Endothelial cell of umbilical vein (primary cell): ENCODE data around the gene NGEF.

Experiments
- EZH2 ChIP-seq: IDR thresholded peaks from 2 replicates; pipeline ENCODE4 v1.6.1; 2012; ENCODE audit warnings: borderline replicate concordance, low read depth, mild to moderate bottlenecking, moderate library complexity, low read length, inconsistent platforms; ENCODE audit not compliant: severe bottlenecking
- FOS ChIP-seq: IDR thresholded peaks from 2 replicates; pipeline ENCODE4 v1.6.1; 2011; ENCODE audit warnings: mild to moderate bottlenecking, low read length, moderate library complexity, borderline replicate concordance; ENCODE audit not compliant: insufficient read depth
- GATA2 ChIP-seq: IDR thresholded peaks from 2 replicates; pipeline ENCODE4 v1.7.0; 2011; ENCODE audit warnings: low read depth, mild to moderate bottlenecking, moderate library complexity, mixed read lengths, low read length; ENCODE audit not compliant: insufficient read length, insufficient read depth
- JUN ChIP-seq: IDR thresholded peaks from 2 replicates; pipeline ENCODE4 v1.6.1; 2011; ENCODE audit warnings: borderline replicate concordance, low read depth; ENCODE audit not compliant: insufficient read length, insufficient read depth
- POLR2A ChIP-seq: IDR thresholded peaks from 2 replicates; pipeline ENCODE4 v1.6.1; 2012; ENCODE audit warnings: low read depth, mild to moderate bottlenecking, control low read depth, low read length
- POLR2AphosphoS5 ChIP-seq: IDR thresholded peaks from 2 replicates; pipeline ENCODE4 v1.6.1; 2012; ENCODE audit warnings: low read depth, mild to moderate bottlenecking, control low read depth, low read length, moderate library complexity; ENCODE audit not compliant: insufficient read depth
- TF ChIP-seq, protein P1 (sequence below), 2 donors: IDR thresholded peaks; 1 replicate in 1 of 2; 2 replicates in 1 of 2; pipeline ENCODE4 v1.5.1; 2011; ENCODE audit warnings: low read length in 2 of 2, mild to moderate bottlenecking in 2 of 2, moderate library complexity in 2 of 2, control low read depth in 1 of 2, inconsistent platforms in 1 of 2, low read depth in 1 of 2; ENCODE audit not compliant: insufficient read depth in 1 of 2; ENCODE audit errors: extremely low read depth in 1 of 2
- TF ChIP-seq, protein P2 (sequence below): IDR thresholded peaks from 2 replicates; pipeline ENCODE4 v1.6.1; 2011; ENCODE audit not compliant: insufficient read depth, insufficient read length

DNA sequence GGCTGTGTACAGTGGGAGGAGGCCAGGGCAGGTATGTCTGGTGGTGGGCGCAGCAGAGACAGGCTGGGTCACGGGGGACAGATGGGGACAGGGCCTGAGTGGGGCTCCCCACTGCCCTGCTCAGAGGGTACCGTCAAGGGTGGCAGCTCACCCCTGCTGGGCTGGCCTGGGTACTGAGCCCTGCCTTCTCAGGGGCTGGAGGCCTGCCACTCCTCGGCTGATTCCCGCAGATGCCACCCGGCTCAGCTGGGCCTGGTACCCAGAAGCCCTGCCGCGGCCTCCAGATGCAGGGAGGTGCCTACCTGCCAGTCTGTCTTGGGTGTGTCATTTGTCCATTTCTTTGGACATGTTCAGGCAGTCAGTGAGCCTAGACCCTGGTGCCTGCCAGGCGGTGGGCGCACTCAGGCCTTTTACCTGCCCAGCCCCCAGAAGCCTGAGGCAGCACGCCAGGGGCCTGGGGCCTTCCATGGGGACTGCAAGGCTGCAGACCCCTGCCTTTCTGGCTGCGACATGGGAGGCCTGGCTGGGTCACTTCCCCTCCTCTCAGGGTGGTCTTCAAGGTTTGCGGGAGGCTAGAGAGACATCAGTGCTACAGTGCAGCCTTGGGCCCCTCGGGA, 139.7 kb downstream of the NGEF start:
- TF ChIP-seq, protein P1, sequence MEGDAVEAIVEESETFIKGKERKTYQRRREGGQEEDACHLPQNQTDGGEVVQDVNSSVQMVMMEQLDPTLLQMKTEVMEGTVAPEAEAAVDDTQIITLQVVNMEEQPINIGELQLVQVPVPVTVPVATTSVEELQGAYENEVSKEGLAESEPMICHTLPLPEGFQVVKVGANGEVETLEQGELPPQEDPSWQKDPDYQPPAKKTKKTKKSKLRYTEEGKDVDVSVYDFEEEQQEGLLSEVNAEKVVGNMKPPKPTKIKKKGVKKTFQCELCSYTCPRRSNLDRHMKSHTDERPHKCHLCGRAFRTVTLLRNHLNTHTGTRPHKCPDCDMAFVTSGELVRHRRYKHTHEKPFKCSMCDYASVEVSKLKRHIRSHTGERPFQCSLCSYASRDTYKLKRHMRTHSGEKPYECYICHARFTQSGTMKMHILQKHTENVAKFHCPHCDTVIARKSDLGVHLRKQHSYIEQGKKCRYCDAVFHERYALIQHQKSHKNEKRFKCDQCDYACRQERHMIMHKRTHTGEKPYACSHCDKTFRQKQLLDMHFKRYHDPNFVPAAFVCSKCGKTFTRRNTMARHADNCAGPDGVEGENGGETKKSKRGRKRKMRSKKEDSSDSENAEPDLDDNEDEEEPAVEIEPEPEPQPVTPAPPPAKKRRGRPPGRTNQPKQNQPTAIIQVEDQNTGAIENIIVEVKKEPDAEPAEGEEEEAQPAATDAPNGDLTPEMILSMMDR (IDR thresholded peaks at IDR 0.05; ENCODE audit: extremely low read depth in 1 of 2, insufficient read depth in 1 of 2, low read depth in 1 of 2, low read length in 2 of 2), result no peak
- TF ChIP-seq, protein P2, sequence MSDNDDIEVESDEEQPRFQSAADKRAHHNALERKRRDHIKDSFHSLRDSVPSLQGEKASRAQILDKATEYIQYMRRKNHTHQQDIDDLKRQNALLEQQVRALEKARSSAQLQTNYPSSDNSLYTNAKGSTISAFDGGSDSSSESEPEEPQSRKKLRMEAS, result no peak
- no peak for TF ChIP-seq POLR2A
- TF ChIP-seq POLR2AphosphoS5, result no peak
- TF ChIP-seq EZH2, result no peak
- no peak for TF ChIP-seq FOS
- no peak for TF ChIP-seq JUN
- no peak for TF ChIP-seq GATA2
